ENCODE results near the gene OTUD1. TPM values are rescaled to one million over a fixed set of nuclear protein-coding genes. Genes with fewer than 3 reads are reported as not detected.

Gene OTUD1
- total and polyA plus RNA-seq, 2 of the 4 experiments (the other 2 are of a cell fraction) = 1.3 to 1.4 TPM

DNA sequence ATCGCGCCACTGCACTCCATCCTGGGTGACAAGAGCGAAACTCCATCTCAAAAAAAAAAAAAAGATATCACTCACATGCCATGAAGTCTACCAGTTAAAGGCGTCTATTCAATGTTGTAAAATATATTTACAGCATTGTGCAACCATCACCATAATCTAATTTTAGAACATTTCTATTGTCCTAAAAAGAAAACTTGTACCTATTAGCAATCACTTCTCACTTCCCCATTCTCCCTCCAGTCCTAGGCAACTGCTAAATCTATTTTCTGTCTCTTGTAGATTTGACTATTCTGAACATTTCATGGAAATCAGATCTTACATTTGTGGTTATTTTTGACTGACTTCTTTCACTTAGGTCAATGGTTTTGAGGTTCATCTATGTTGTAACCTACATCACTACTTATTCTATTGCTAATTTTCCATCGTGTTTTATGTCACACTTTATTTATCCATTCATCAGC, 25.2 kb upstream of the OTUD1 start:
- Histone ChIP-seq H3K36me3 (ENCODE audit: control insufficient read depth, insufficient read depth, low read length) (no peaks in the 10 kb centered on the region), H3K4ac (ENCODE audit: low read depth, low read length) (no peak overlapping the region), H4K8ac (ENCODE audit: low read depth in 2 of 2, low read length in 2 of 2) (no peak overlapping the region), H3K14ac (replicated peaks; ENCODE audit: low read depth, low read length) (no peak overlapping the region), H3K23ac (ENCODE audit: low read depth, low read length) (no peak overlapping the region), H4K91ac (ENCODE audit: insufficient read depth, low read depth, low read length) (no peak overlapping the region), H3K18ac (ENCODE audit: low read depth, low read length) (no peak overlapping the region), H3K27ac (ENCODE audit: insufficient read depth, low read length) (no peak overlapping the region), H3K9ac (ENCODE audit: low read depth, low read length) (no peak overlapping the region), H2AK5ac (ENCODE audit: low read depth, low read length) (no peak overlapping the region), H3K56ac (ENCODE audit: extremely low read depth, insufficient read depth, low read length) (no peak overlapping the region), H3K4me3 (ENCODE audit: insufficient read depth, low read depth, low read length) (no peak overlapping the region), H2AK9ac (replicated peaks; ENCODE audit: low read depth, low read length, poor library complexity) (no peak overlapping the region), H2BK15ac (ENCODE audit: low read depth, low read length) (no peak overlapping the region), H2AFZ (replicated peaks; ENCODE audit: low read length, poor library complexity) (no peak overlapping the region), H3K4me2 (ENCODE audit: low read depth, low read length) (no peak overlapping the region), H3K4me1 (ENCODE audit: control insufficient read depth, insufficient read depth, low read length) (peaks cover 4% of the 10 kb centered on the region), H3K9me1 (ENCODE audit: insufficient read depth, low read length) (no peaks in the 10 kb centered on the region), H3K9me3 (ENCODE audit: control insufficient read depth, insufficient read depth, low read length) (no peaks in the 10 kb centered on the region), H4K5ac (ENCODE audit: low read depth, low read length) (no peak overlapping the region), H4K20me1 (ENCODE audit: insufficient read depth, low read length) (no peaks in the 10 kb centered on the region), H2BK120ac (ENCODE audit: low read depth, low read length) (no peak overlapping the region), H3K27me3 (ENCODE audit: control insufficient read depth, insufficient read depth, low read length) (peaks cover 2% of the 10 kb centered on the region; the same call in 1 of the 2 replicates), H2BK20ac (ENCODE audit: low read depth, low read length) (no peak overlapping the region), H2BK5ac (ENCODE audit: low read depth, low read length, poor library complexity, severe bottlenecking) (no peak overlapping the region), H3K79me1 (ENCODE audit: low read depth in 1 of 2, low read length in 2 of 2) (no peaks in the 10 kb centered on the region)
- ChIA-PET CTCF (no interaction called here), POLR2A (ENCODE audit: unreplicated experiment) (no interaction called here)
- no CpG with 5 or more reads among the region's 5 CpGs for WGBS, 2 experiments (ENCODE audit: extremely low coverage in 2 of 2, insufficient read length in 1 of 2)
- no peak for TF ChIP-seq BHLHE40 (IDR thresholded peaks at IDR 0.05; ENCODE audit: low read depth, low read length)
- TF ChIP-seq MAFK (IDR thresholded peaks at IDR 0.05; ENCODE audit: low read depth, low read length) = no peak
- TF ChIP-seq MAZ (IDR thresholded peaks at IDR 0.05; ENCODE audit: borderline replicate concordance, low read depth, low read length) = no peak
- no peak for TF ChIP-seq CHD1 (IDR thresholded peaks at IDR 0.05; ENCODE audit: low read depth, low read length)
- in situ Hi-C loops (cut with MboI; ENCODE audit: low sequenced_read_pairs) = no loop called here
- ATAC-seq (ENCODE audit: low read depth) (no peak), DNase-seq (no peak)
- intact Hi-C loops (cut with micrococcal nuclease) = no loop called here
- no TSS peak for BruUV-seq (replicated peaks)
- dilution Hi-C loops (cut with HindIII; ENCODE audit: low sequenced_read_pairs, unreplicated experiment) = no loop called here

Measured in IMR-90 (cell line).